ENCODE measurements around the gene TCERG1L. TPM values are rescaled to one million over a fixed set of nuclear protein-coding genes. Genes with fewer than 3 reads are reported as not detected.

TCERG1L gene
- total and polyA plus RNA-seq, 9 of the 15 experiments (the other 6 are each of a cell fraction or from before 2014, with no cell fraction given) = not detected

GRCh38 chr10:131212763-131213325, 98.7 kb downstream of the TCERG1L start:
- CTCF ChIA-PET (ENCODE audit: low intra/inter-chr PET ratio) = no interaction called here
- no peak for ATAC-seq
- intact Hi-C loops (cut with micrococcal nuclease) = no loop called here

More at GRCh38 chr10:131212763-131213325, 98.7 kb downstream of the TCERG1L start:
- Histone ChIP-seq H4K20me1 (replicated peaks; ENCODE audit: control insufficient read depth, insufficient read depth, low read length) (no peaks in the 10 kb centered on the region), H2AFZ (ENCODE audit: low read depth, low read length) (no peak overlapping the region), H3K9me1 (ENCODE audit: control insufficient read depth, insufficient read depth, low read length) (no peaks in the 10 kb centered on the region), H3K79me2 (ENCODE audit: control insufficient read depth, insufficient read depth, low read length) (no peaks in the 10 kb centered on the region), H3K27me3 (ENCODE audit: control insufficient read depth in 2 of 2, insufficient read depth in 2 of 2, low read length in 2 of 2) (peaks cover 0 to 9% of the 10 kb centered on the region in 2 experiments; a peak in 2 of 5 replicates), H3K4me3 (no peak overlapping the region), H3K9ac (ENCODE audit: insufficient read depth in 1 of 2, low read depth in 2 of 2, low read length in 2 of 2) (no peak overlapping the region), H3K36me3 (ENCODE audit: control insufficient read depth, insufficient read depth, low read length) (no peaks in the 10 kb centered on the region), H3K4me2 (ENCODE audit: insufficient read depth, low read length) (no peak overlapping the region), H3K4me1 (replicated peaks in 1 of 2; ENCODE audit: control insufficient read depth in 2 of 2, insufficient read depth in 2 of 2, low read length in 2 of 2) (no peaks in the 10 kb centered on the region), H3K9me3 (replicated peaks; ENCODE audit: control insufficient read depth, insufficient read depth, low read depth, low read length) (no peaks in the 10 kb centered on the region), H3K27ac (ENCODE audit: extremely low read depth, low read depth, low read length) (no peak overlapping the region)
- in situ Hi-C loops (cut with MboI) = no loop called here
- POLR2A ChIA-PET = no interaction called here
- no TSS peak for BruUV-seq (replicated peaks)
- FAIRE-seq = no peak
- TF ChIP-seq DDX20 (tag; IDR thresholded peaks at IDR 0.05; ENCODE audit: low read depth) (no peak), ZNF584 (CRISPR knock-in tag; IDR thresholded peaks at IDR 0.05; ENCODE audit: low read depth) (no peak), ZHX1 (conservative IDR thresholded peaks at IDR 0.05; ENCODE audit: low read length) (no peak), KHSRP (IDR thresholded peaks at IDR 0.05) (no peak), NKRF (IDR thresholded peaks at IDR 0.05; ENCODE audit: borderline replicate concordance) (no peak), SMARCA5 (IDR thresholded peaks at IDR 0.05) (no peak), POLR2H (tag; IDR thresholded peaks at IDR 0.05; ENCODE audit: low read depth) (no peak), ZNF140 (CRISPR knock-in tag; IDR thresholded peaks at IDR 0.05) (no peak), XRCC4 (IDR thresholded peaks at IDR 0.05; ENCODE audit: extremely low read depth, insufficient read depth, insufficient read length) (no peak), KAT8 (IDR thresholded peaks at IDR 0.05; ENCODE audit: low read depth) (no peak), CCNT2 (IDR thresholded peaks at IDR 0.05; ENCODE audit: borderline replicate concordance, extremely low read depth, insufficient read length, low read depth, low read length) (no peak)
- 0% methylated on average over 4 of the region's 5 CpGs for WGBS (ENCODE audit: insufficient coverage, low coverage, missing lambda C conversion rate)
- DNase-seq (ENCODE audit: extremely low read depth in 1 of 4, low spot score in 3 of 4) = no peak
